Central memory CD8-positive, alpha-beta T cell (primary cell): ENCODE data around the gene ATXN7L3.
"Not testable (repeated sequence)": the region's sequence is repeated elsewhere in the genome, so short reads cannot be mapped to it uniquely, and the experiment has no call there.

Experiments used
- ATAC-seq: fragments of 150-1000 bp; cut with Tn5 transposase; replicated peaks from 2 replicates; pipeline ENCODE4 v1.10.0; 2022; ENCODE audit warnings: mild to moderate bottlenecking, moderate FRiP score, moderate number of reproducible peaks; ENCODE audit not compliant: poor library complexity, severe bottlenecking; ENCODE audit errors: extremely low read depth
- DNase-seq, 2 donors: peaks; one replicate each; pipeline ENCODE4 v3.0.0; 2021; ENCODE audit warnings: low spot score in 2 of 2
- H3K27ac Mint-ChIP-seq: one replicate; pipeline ENCODE4 v1.8.0; 2022; ENCODE audit warnings: low read depth, mild to moderate bottlenecking, moderate library complexity, mixed read lengths
- H3K27me3 Mint-ChIP-seq: one replicate; pipeline ENCODE4 v1.8.0; 2022; ENCODE audit warnings: mixed read lengths
- H3K36me3 Mint-ChIP-seq: one replicate; pipeline ENCODE4 v1.8.0; 2022; ENCODE audit warnings: mild to moderate bottlenecking, moderate library complexity, mixed read lengths; ENCODE audit not compliant: insufficient read depth
- H3K4me1 Mint-ChIP-seq: one replicate; pipeline ENCODE4 v1.8.0; 2022; ENCODE audit warnings: mixed read lengths
- H3K4me3 Mint-ChIP-seq: one replicate; pipeline ENCODE4 v1.8.0; 2022; ENCODE audit warnings: mild to moderate bottlenecking, moderate library complexity, mixed read lengths
- H3K9me3 Mint-ChIP-seq: one replicate; pipeline ENCODE4 v1.8.0; 2022; ENCODE audit warnings: mixed read lengths

The ATXN7L3 gene

GRCh38 chr17:44144966-44145739 lies 54.5 kb downstream of the ATXN7L3 start:
- peaks cover 5% of the 10 kb centered on the region for H3K4me1 Mint-ChIP-seq
- no peaks in the 10 kb centered on the region for H3K27me3 Mint-ChIP-seq
- H3K36me3 Mint-ChIP-seq = peaks cover 12% of the 10 kb centered on the region
- no peak overlapping the region for H3K27ac Mint-ChIP-seq
- ATAC-seq = no peak
- H3K9me3 Mint-ChIP-seq = no peaks in the 10 kb centered on the region
- H3K4me3 Mint-ChIP-seq = no peak overlapping the region
- DNase-seq = no peak

- DNase-seq, H3K27ac Mint-ChIP-seq, H3K9me3 Mint-ChIP-seq, H3K4me1 Mint-ChIP-seq, H3K27me3 Mint-ChIP-seq, ATAC-seq: not testable (repeated sequence)
- peak overlapping the region; percentile 13 for H3K4me3 Mint-ChIP-seq
- H3K36me3 Mint-ChIP-seq = peaks cover 11% of the 10 kb centered on the region
Observed at GRCh38 chr17:44143921-44144320, 55.8 kb downstream of the ATXN7L3 start.
